WTC11 (cell line): ENCODE results near the gene YWHAH. TPM values are rescaled to one million over a fixed set of nuclear protein-coding genes. Genes with fewer than 3 reads are reported as not detected.

Experiments used
- ATAC-seq: fragments of 200-7000 bp; cut with Tn5 transposase; 2 replicates; pipeline ENCODE4 v1.10.0; 2021; ENCODE audit warnings: mild to moderate bottlenecking, moderate library complexity
- CTCF ChIA-PET: fragments of 300-600 bp; sonication (Branson Sonifier 250); formaldehyde crosslinking; loops from one replicate; lab custom pipeline; 2021; ENCODE audit warnings: antibody characterized with exemption; lab: Charles Lee
- POLR2A ChIA-PET: fragments of 350-600 bp; sonication (Branson Sonifier 250); formaldehyde crosslinking; loops from one replicate; lab custom pipeline; 2021; ENCODE audit warnings: antibody characterized with exemption; lab: Charles Lee
- DNase-seq: peaks from one replicate; pipeline ENCODE4 v3.0.0; 2021; ENCODE audit warnings: low spot score
- H3K27ac Mint-ChIP-seq: 2 replicates; pipeline ENCODE4 v1.8.0; 2021; ENCODE audit warnings: mixed read lengths
- H3K27me3 Mint-ChIP-seq: 2 replicates; pipeline ENCODE4 v1.8.0; 2021; ENCODE audit warnings: low read depth, mild to moderate bottlenecking, moderate library complexity, mixed read lengths
- H3K36me3 Mint-ChIP-seq: 2 replicates; pipeline ENCODE4 v1.8.0; 2021; ENCODE audit warnings: mixed read lengths
- H3K4me1 Mint-ChIP-seq: 2 replicates; pipeline ENCODE4 v1.8.0; 2022; ENCODE audit warnings: mixed read lengths
- H3K4me3 Mint-ChIP-seq: 2 replicates; pipeline ENCODE4 v1.8.0; 2021; ENCODE audit warnings: mild to moderate bottlenecking, moderate library complexity, mixed read lengths
- H3K9me3 Mint-ChIP-seq: 2 replicates; pipeline ENCODE4 v1.8.0; 2021; ENCODE audit warnings: mixed read lengths
- AFF4 ChIP-seq: sonication (generic); formaldehyde crosslinking; IDR thresholded peaks from 2 replicates; pipeline ENCODE4 v1.8.1; 2023; ENCODE audit warnings: mild to moderate bottlenecking, missing genetic modification reagents, borderline replicate concordance
- E2F5 ChIP-seq: sonication (generic); formaldehyde crosslinking; IDR thresholded peaks from 2 replicates; pipeline ENCODE4 v1.8.1; 2022; ENCODE audit warnings: mild to moderate bottlenecking, moderate library complexity, missing genetic modification reagents
- ELF4 ChIP-seq: sonication (generic); formaldehyde crosslinking; IDR thresholded peaks from 2 replicates; pipeline ENCODE4 v1.8.1; 2022; ENCODE audit warnings: low read depth, mild to moderate bottlenecking, moderate library complexity, missing genetic modification reagents
- GRHL2 ChIP-seq: fragments of 250-450 bp; sonication (Bioruptor Pico); IDR thresholded peaks from 2 replicates; pipeline ENCODE4 v1.8.0; 2022; ENCODE audit warnings: mild to moderate bottlenecking, moderate library complexity; ENCODE audit not compliant: insufficient replicate concordance, severe bottlenecking
- KAT7 ChIP-seq: sonication (generic); formaldehyde crosslinking; IDR thresholded peaks from 2 replicates; pipeline ENCODE4 v1.8.1; 2023; ENCODE audit warnings: missing genetic modification reagents, mild to moderate bottlenecking, borderline replicate concordance
- NFATC4 ChIP-seq: fragments of 250-450 bp; sonication (Bioruptor Pico); IDR thresholded peaks from 2 replicates; pipeline ENCODE4 v1.9.0; 2021; ENCODE audit warnings: mild to moderate bottlenecking
- NR1H2 ChIP-seq: sonication (generic); formaldehyde crosslinking; IDR thresholded peaks from 2 replicates; pipeline ENCODE4 v1.9.0; 2021; ENCODE audit warnings: mild to moderate bottlenecking, moderate library complexity, missing genetic modification reagents
- OVOL2 ChIP-seq: fragments of 250-450 bp; sonication (Bioruptor Pico); IDR thresholded peaks from 2 replicates; pipeline ENCODE4 v1.9.0; 2021; ENCODE audit warnings: mild to moderate bottlenecking, borderline replicate concordance
- PRRX2 ChIP-seq: fragments of 250-450 bp; sonication (Bioruptor Pico); IDR thresholded peaks from 2 replicates; pipeline ENCODE4 v1.8.0; 2021; ENCODE audit warnings: mild to moderate bottlenecking
- SOX15 ChIP-seq: fragments of 250-450 bp; sonication (Bioruptor Pico); IDR thresholded peaks from 2 replicates; pipeline ENCODE4 v1.9.0; 2021; ENCODE audit warnings: mild to moderate bottlenecking
- SP1 ChIP-seq: sonication (generic); formaldehyde crosslinking; conservative IDR thresholded peaks from 2 replicates; pipeline ENCODE4 v1.8.1; 2022; ENCODE audit warnings: missing genetic modification reagents
- TP53 ChIP-seq: sonication (generic); formaldehyde crosslinking; IDR thresholded peaks from 2 replicates; pipeline ENCODE4 v1.8.1; 2023; ENCODE audit warnings: mild to moderate bottlenecking, missing genetic modification reagents
- ZBTB43 ChIP-seq: sonication (generic); formaldehyde crosslinking; IDR thresholded peaks from 2 replicates; pipeline ENCODE4 v1.8.1; 2023; ENCODE audit warnings: mild to moderate bottlenecking, missing genetic modification reagents
- ZNF121 ChIP-seq: sonication (generic); formaldehyde crosslinking; IDR thresholded peaks from 2 replicates; pipeline ENCODE4 v1.8.0; 2023; ENCODE audit warnings: missing genetic modification reagents
- ZNF138 ChIP-seq: sonication (generic); formaldehyde crosslinking; conservative IDR thresholded peaks from 2 replicates; pipeline ENCODE4 v1.8.1; 2022; ENCODE audit warnings: mild to moderate bottlenecking, moderate library complexity, missing genetic modification reagents
- ZNF219 ChIP-seq: sonication (generic); formaldehyde crosslinking; IDR thresholded peaks from 2 replicates; pipeline ENCODE4 v1.8.0; 2023; ENCODE audit warnings: missing genetic modification reagents, mild to moderate bottlenecking, borderline replicate concordance
- ZNF232 ChIP-seq: sonication (generic); formaldehyde crosslinking; IDR thresholded peaks from 2 replicates; pipeline ENCODE4 v1.8.0; 2022; ENCODE audit warnings: mild to moderate bottlenecking, missing genetic modification reagents
- ZNF263 ChIP-seq: sonication (generic); formaldehyde crosslinking; IDR thresholded peaks from 2 replicates; pipeline ENCODE4 v1.8.1; 2022; ENCODE audit warnings: low read depth, mild to moderate bottlenecking, moderate library complexity, missing genetic modification reagents
- ZNF416 ChIP-seq: fragments of 250-450 bp; sonication (Bioruptor Pico); IDR thresholded peaks from 2 replicates; pipeline ENCODE4 v1.9.0; 2021; ENCODE audit warnings: mild to moderate bottlenecking, inconsistent platforms
- ZNF423 ChIP-seq: fragments of 250-450 bp; sonication (Bioruptor Pico); IDR thresholded peaks from 2 replicates; pipeline ENCODE4 v2.1.2; 2022; ENCODE audit warnings: mild to moderate bottlenecking, moderate library complexity
- ZNF532 ChIP-seq: fragments of 250-450 bp; sonication (Bioruptor Pico); IDR thresholded peaks from 2 replicates; pipeline ENCODE4 v1.9.0; 2021; ENCODE audit warnings: mild to moderate bottlenecking, borderline replicate concordance
- total RNA-seq: library from RNA; stranded (reverse); gene quantifications from 3 replicates; pipeline ENCODE4 v1.2.3, GENCODE V29; 2021
- TF ChIP-seq, protein P1 (sequence below): sonication (generic); formaldehyde crosslinking; IDR thresholded peaks from 2 replicates; pipeline ENCODE4 v1.8.0; 2022; ENCODE audit warnings: mild to moderate bottlenecking, missing genetic modification reagents
- TF ChIP-seq, protein P2 (sequence below): sonication (generic); formaldehyde crosslinking; conservative IDR thresholded peaks from 2 replicates; pipeline ENCODE4 v1.8.1; 2022; ENCODE audit warnings: mild to moderate bottlenecking, missing genetic modification reagents

The YWHAH gene
- total RNA-seq, 1 experiment from 2014 or later = 203 TPM

GRCh38 chr22:31995807-31996206, 51.5 kb downstream of the YWHAH start:
- TF ChIP-seq OVOL2 (no peak), ZNF423 (CRISPR knock-in tag) (no peak), SP1 (CRISPR knock-in tag) (no peak), NR1H2 (CRISPR knock-in tag) (no peak), KAT7 (no peak), ZNF121 (CRISPR knock-in tag) (no peak), ELF4 (CRISPR knock-in tag) (no peak), GRHL2 (no peak), PRRX2 (CRISPR knock-in tag) (no peak), ZNF416 (no peak), AFF4 (CRISPR knock-in tag) (no peak), ZNF138 (CRISPR knock-in tag) (no peak)
- TF ChIP-seq, protein P1, sequence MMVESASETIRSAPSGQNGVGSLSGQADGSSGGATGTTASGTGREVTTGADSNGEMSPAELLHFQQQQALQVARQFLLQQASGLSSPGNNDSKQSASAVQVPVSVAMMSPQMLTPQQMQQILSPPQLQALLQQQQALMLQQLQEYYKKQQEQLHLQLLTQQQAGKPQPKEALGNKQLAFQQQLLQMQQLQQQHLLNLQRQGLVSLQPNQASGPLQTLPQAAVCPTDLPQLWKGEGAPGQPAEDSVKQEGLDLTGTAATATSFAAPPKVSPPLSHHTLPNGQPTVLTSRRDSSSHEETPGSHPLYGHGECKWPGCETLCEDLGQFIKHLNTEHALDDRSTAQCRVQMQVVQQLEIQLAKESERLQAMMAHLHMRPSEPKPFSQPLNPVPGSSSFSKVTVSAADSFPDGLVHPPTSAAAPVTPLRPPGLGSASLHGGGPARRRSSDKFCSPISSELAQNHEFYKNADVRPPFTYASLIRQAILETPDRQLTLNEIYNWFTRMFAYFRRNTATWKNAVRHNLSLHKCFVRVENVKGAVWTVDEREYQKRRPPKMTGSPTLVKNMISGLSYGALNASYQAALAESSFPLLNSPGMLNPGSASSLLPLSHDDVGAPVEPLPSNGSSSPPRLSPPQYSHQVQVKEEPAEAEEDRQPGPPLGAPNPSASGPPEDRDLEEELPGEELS (CRISPR knock-in tag) = no peak
- TF ChIP-seq, protein P2, sequence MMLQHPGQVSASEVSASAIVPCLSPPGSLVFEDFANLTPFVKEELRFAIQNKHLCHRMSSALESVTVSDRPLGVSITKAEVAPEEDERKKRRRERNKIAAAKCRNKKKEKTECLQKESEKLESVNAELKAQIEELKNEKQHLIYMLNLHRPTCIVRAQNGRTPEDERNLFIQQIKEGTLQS (CRISPR knock-in tag) = no peak
- TF ChIP-seq, all 79 proteins: peak for 0
- no peak overlapping the region for H3K4me3 Mint-ChIP-seq
- H3K27me3 Mint-ChIP-seq = no peaks in the 10 kb centered on the region
- H3K27ac Mint-ChIP-seq = no peak overlapping the region
- ATAC-seq = no peak
- no peaks in the 10 kb centered on the region for H3K36me3 Mint-ChIP-seq
- ChIA-PET POLR2A (no interaction called here), CTCF (interaction anchor here (1.9 to 6.3 kb wide), 3 partner anchors 11 to 25 kb away, joined by 7 to 58 read pairs (median 21); no protein-coding TSS in a partner anchor)
- DNase-seq = no peak
- no peaks in the 10 kb centered on the region for H3K4me1 Mint-ChIP-seq
- no peaks in the 10 kb centered on the region for H3K9me3 Mint-ChIP-seq

DNA sequence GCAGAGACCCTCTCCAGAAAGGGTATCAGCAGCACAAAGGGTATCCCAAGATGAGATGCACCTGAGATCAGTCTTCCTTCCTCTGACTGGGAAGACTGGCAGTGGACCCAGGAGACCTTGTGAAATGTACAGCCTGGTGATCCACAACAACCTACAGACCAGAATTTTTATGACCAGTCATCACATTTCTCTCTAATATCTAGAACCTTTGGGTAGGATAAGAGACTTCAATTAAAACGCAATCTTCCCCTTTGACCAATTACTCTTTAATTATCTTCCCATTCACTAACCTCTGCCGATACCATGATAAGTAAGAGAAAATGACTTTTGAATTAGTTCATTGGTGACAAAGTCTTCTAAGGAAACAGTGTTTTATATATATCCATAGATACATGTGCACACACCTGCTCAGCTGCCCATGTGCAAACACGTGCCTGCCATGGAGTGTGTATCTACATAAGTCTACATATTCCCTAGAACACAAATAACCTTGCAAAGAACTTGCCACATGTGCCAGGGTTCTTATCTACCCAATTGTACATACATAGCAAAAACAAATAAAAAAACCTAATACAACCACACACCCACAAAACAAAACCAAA, 54.5 kb downstream of the YWHAH start:
- Mint-ChIP-seq H3K4me3 (no peak overlapping the region), H3K27me3 (no peaks in the 10 kb centered on the region), H3K4me1 (no peaks in the 10 kb centered on the region), H3K36me3 (no peaks in the 10 kb centered on the region), H3K27ac (no peak overlapping the region), H3K9me3 (no peaks in the 10 kb centered on the region)
- POLR2A ChIA-PET = no interaction called here
- DNase-seq (no peak), ATAC-seq (no peak)
- CTCF ChIA-PET = interaction anchor here (1.1 to 1.7 kb wide), 2 partner anchors 22 to 29 kb away, joined by 4 to 6 read pairs; no protein-coding TSS in a partner anchor
- TF ChIP-seq ZNF263 (no peak), ZNF232 (CRISPR knock-in tag) (no peak), ZNF532 (no peak), E2F5 (no peak), ZNF219 (CRISPR knock-in tag) (no peak), ZBTB43 (CRISPR knock-in tag) (no peak), NFATC4 (CRISPR knock-in tag) (no peak), SOX15 (CRISPR knock-in tag) (no peak), TP53 (CRISPR knock-in tag) (no peak)
